ENCODE data around the gene MFSD8. TPM values are rescaled to one million over a fixed set of nuclear protein-coding genes. Genes with fewer than 3 reads are reported as not detected.

The MFSD8 gene
- total and polyA plus RNA-seq, 2 of the 8 experiments (the other 6 are each of a cell fraction or from before 2014, with no cell fraction given), result 9.2 to 15.8 TPM

DNA sequence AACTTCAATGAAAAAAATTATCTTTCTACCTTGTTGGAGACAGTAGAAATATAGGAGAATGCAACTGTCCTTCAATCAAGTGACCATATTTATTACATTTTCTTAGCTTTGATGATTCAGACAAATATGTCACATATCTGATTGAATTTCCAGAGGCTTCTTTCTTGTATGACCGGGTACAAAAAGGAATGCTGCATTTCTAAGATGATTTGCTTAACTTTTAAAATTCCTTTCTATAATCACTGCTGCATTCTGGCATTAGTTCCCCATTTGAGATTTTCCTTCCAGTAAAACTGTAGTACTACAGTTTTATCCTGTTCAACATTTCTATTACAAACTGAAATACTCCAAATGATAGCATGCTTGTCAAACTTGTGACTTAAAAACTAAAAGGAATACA, 5.2 kb downstream of the MFSD8 start:
- Histone ChIP-seq H3K9me3 (ENCODE audit: insufficient read depth in 2 of 2, low read depth in 1 of 2, low read length in 1 of 2) (no peaks in the 10 kb centered on the region), H3K4me2 (ENCODE audit: insufficient read depth in 1 of 2, low read depth in 2 of 2, low read length in 2 of 2) (no peak overlapping the region), H3K79me1 (ENCODE audit: low read depth, low read length) (no peaks in the 10 kb centered on the region; the same call in 1 of the 2 replicates), H3K18ac (ENCODE audit: extremely low read depth, low read length) (no peak overlapping the region), H2BK5ac (ENCODE audit: low read depth, low read length) (no peak overlapping the region), H4K20me1 (replicated peaks in 1 of 2; ENCODE audit: control insufficient read depth in 1 of 2, insufficient read depth in 2 of 2, low read length in 2 of 2) (peaks cover 0 to 2% of the 10 kb centered on the region in 2 experiments), H3K23me2 (ENCODE audit: low read depth, low read length) (no peaks in the 10 kb centered on the region), H3K4ac (replicated peaks; ENCODE audit: insufficient read length, low read depth, low read length) (no peak overlapping the region), H3K56ac (replicated peaks; ENCODE audit: insufficient read length, low read depth, low read length) (no peak overlapping the region), H3K4me1 (replicated peaks in 1 of 4; ENCODE audit: control insufficient read depth in 3 of 4, insufficient read depth in 4 of 4, low read length in 3 of 4) (no peaks in the 10 kb centered on the region), H3K23ac (ENCODE audit: insufficient read length) (no peak overlapping the region), H2BK120ac (replicated peaks; ENCODE audit: low read depth, low read length) (no peak overlapping the region), H4K91ac (replicated peaks; ENCODE audit: insufficient read length, low read length) (no peak overlapping the region), H4K8ac (ENCODE audit: extremely low read depth, insufficient read depth, low read length) (no peak overlapping the region), H4K5ac (ENCODE audit: insufficient read length, low read depth, low read length) (no peak overlapping the region), H3K14ac (ENCODE audit: insufficient read length) (no peak overlapping the region), H2AFZ (ENCODE audit: low read length) (no peak overlapping the region), H3K4me3 (ENCODE audit: extremely low read depth in 1 of 4, insufficient read depth in 2 of 4, low read depth in 3 of 4, low read length in 4 of 4) (no peak overlapping the region), H3K27me3 (replicated peaks in 1 of 4; ENCODE audit: control insufficient read depth in 3 of 4, extremely low read depth in 1 of 4, insufficient read depth in 3 of 4, low read length in 3 of 4) (no peaks in the 10 kb centered on the region), H3K36me3 (ENCODE audit: control insufficient read depth in 2 of 4, insufficient read depth in 4 of 4, low read length in 3 of 4) (peaks cover 0 to 8% (median 0%) of the 10 kb centered on the region in 4 experiments; a peak in 3 of 8 replicates), H3K27ac (ENCODE audit: low read depth, low read length) (no peak overlapping the region), H2BK20ac (ENCODE audit: low read length) (no peak overlapping the region), H2BK12ac (ENCODE audit: low read depth, low read length) (no peak overlapping the region), H3K79me2 (ENCODE audit: control insufficient read depth in 1 of 2, insufficient read depth in 2 of 2, low read length in 2 of 2) (peaks cover 0 to 27% of the 10 kb centered on the region in 2 experiments; a peak in 3 of 4 replicates), H2AK5ac (ENCODE audit: low read depth, low read length) (no peak overlapping the region), H2BK15ac (ENCODE audit: low read length) (no peak overlapping the region), H3K9ac (replicated peaks in 1 of 4; ENCODE audit: extremely low read depth in 1 of 4, low read depth in 3 of 4, low read length in 3 of 4) (no peak overlapping the region)
- ChIA-PET CTCF (ENCODE audit: partially characterized antibody) (interaction anchor here (1.1 kb wide), 1 partner anchor 11 kb away, joined by 3 read pairs; no protein-coding TSS in a partner anchor), POLR2A (ENCODE audit: partially characterized antibody) (no interaction called here)
- DNase-seq (ENCODE audit: low read depth in 1 of 2, low spot score in 2 of 2) (no peak), FAIRE-seq (no peak)
- WGBS, 2 experiments (ENCODE audit: extremely low coverage in 1 of 2, insufficient coverage in 1 of 2, insufficient read length in 1 of 2, insufficient replicate concordance in 2 of 2, low coverage in 1 of 2, low lambda C conversion rate in 2 of 2, missing lambda C conversion rate in 1 of 2), result 89% methylated on average over 1 of the region's 1 CpG; no CpG with 5 or more reads in 1 of the 2 experiments
- TF ChIP-seq CHD1 (IDR thresholded peaks at IDR 0.05; ENCODE audit: low read depth, low read length), result no peak
- TF ChIP-seq SIRT6 (IDR thresholded peaks at IDR 0.05; ENCODE audit: low read length), result no peak
- TF ChIP-seq CBX8 (IDR thresholded peaks at IDR 0.05; ENCODE audit: borderline replicate concordance, low read depth, low read length), result no peak
- no peak for TF ChIP-seq POLR2A (IDR thresholded peaks at IDR 0.05; ENCODE audit: control extremely low read depth in 1 of 2, low read depth in 2 of 2, low read length in 2 of 2)
- TF ChIP-seq, protein P1, sequence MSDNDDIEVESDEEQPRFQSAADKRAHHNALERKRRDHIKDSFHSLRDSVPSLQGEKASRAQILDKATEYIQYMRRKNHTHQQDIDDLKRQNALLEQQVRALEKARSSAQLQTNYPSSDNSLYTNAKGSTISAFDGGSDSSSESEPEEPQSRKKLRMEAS (IDR thresholded peaks at IDR 0.05), result no peak

Data from H1 (cell line).